ENCODE data around the gene MAML3. TPM values are rescaled to one million over a fixed set of nuclear protein-coding genes. Genes with fewer than 3 reads are reported as not detected.

Gene MAML3
- total and polyA plus RNA-seq, 2 experiments from 2014 or later: 4.1 to 11.2 TPM

GRCh38 chr4:140099983-140100382 lies 54.0 kb downstream of the MAML3 start:
- H4K20me1 ChIP-seq (ENCODE audit: insufficient read depth, poor library complexity, severe bottlenecking): no peaks in the 10 kb centered on the region
- H3K79me2 ChIP-seq: peaks cover 66% of the 10 kb centered on the region
- WGBS (ENCODE audit: low lambda C conversion rate, missing lambda C conversion rate): 67% methylated on average over 7 of the region's 7 CpGs
- no peak overlapping the region for H3K4me3 ChIP-seq
- no peaks in the 10 kb centered on the region for H3K27me3 ChIP-seq
- DNase-seq (ENCODE audit: low spot score): no peak
- peaks cover 41% of the 10 kb centered on the region for H3K4me1 ChIP-seq (ENCODE audit: insufficient read depth)
- TF ChIP-seq EZH2 (IDR thresholded peaks at IDR 0.05; ENCODE audit: borderline replicate concordance): no peak
- TF ChIP-seq CTCF (IDR thresholded peaks at IDR 0.05; ENCODE audit: poor library complexity): no peak
- TF ChIP-seq EZH2phosphoT487 (IDR thresholded peaks at IDR 0.05; ENCODE audit: low read depth, severe bottlenecking, unreplicated experiment): no peak
- H2AFZ ChIP-seq: no peak overlapping the region
- no peaks in the 10 kb centered on the region for H3K9me2 ChIP-seq (replicated peaks; ENCODE audit: insufficient read depth)
- no peaks in the 10 kb centered on the region for H3K36me3 ChIP-seq (replicated peaks; ENCODE audit: insufficient read depth, low read depth)
- H3K9me3 ChIP-seq (ENCODE audit: low read depth): no peaks in the 10 kb centered on the region
- no peak overlapping the region for H3K4me2 ChIP-seq
- no peak overlapping the region for H3K27ac ChIP-seq

- Histone ChIP-seq H3K9me3 (ENCODE audit: low read depth) (no peaks in the 10 kb centered on the region), H3K79me2 (peaks cover 74% of the 10 kb centered on the region), H2AFZ (no peak overlapping the region), H3K4me2 (peak overlapping the region; percentile 44), H3K27ac (peak overlapping the region; percentile 20), H3K27me3 (no peaks in the 10 kb centered on the region), H3K4me1 (ENCODE audit: insufficient read depth) (peaks cover 55% of the 10 kb centered on the region), H3K36me3 (replicated peaks; ENCODE audit: insufficient read depth, low read depth) (no peaks in the 10 kb centered on the region), H3K4me3 (no peak overlapping the region), H3K9me2 (replicated peaks; ENCODE audit: insufficient read depth) (no peaks in the 10 kb centered on the region), H4K20me1 (ENCODE audit: insufficient read depth, poor library complexity, severe bottlenecking) (no peaks in the 10 kb centered on the region)
- no peak for DNase-seq (ENCODE audit: low spot score)
- TF ChIP-seq CTCF (IDR thresholded peaks at IDR 0.05; ENCODE audit: poor library complexity) (no peak), EZH2phosphoT487 (IDR thresholded peaks at IDR 0.05; ENCODE audit: low read depth, severe bottlenecking, unreplicated experiment) (no peak), EZH2 (IDR thresholded peaks at IDR 0.05; ENCODE audit: borderline replicate concordance) (no peak)
- 78% methylated on average over 7 of the region's 7 CpGs for WGBS (ENCODE audit: low lambda C conversion rate, missing lambda C conversion rate)
These were observed 55.4 kb downstream of the MAML3 start for GRCh38 chr4:140098455-140099160.

- no peak for DNase-seq (ENCODE audit: low spot score)
- Histone ChIP-seq H2AFZ (no peak overlapping the region), H3K4me2 (peak overlapping the region; percentile 7), H3K9me3 (ENCODE audit: low read depth) (no peaks in the 10 kb centered on the region), H3K4me1 (ENCODE audit: insufficient read depth) (peaks cover 63% of the 10 kb centered on the region), H3K36me3 (replicated peaks; ENCODE audit: insufficient read depth, low read depth) (no peaks in the 10 kb centered on the region), H3K79me2 (peaks cover 67% of the 10 kb centered on the region), H3K27me3 (no peaks in the 10 kb centered on the region), H4K20me1 (ENCODE audit: insufficient read depth, poor library complexity, severe bottlenecking) (no peaks in the 10 kb centered on the region), H3K9me2 (replicated peaks; ENCODE audit: insufficient read depth) (no peaks in the 10 kb centered on the region), H3K4me3 (no peak overlapping the region), H3K27ac (peak overlapping the region; percentile 86)
- no peak for TF ChIP-seq EZH2 (IDR thresholded peaks at IDR 0.05; ENCODE audit: borderline replicate concordance)
- no peak for TF ChIP-seq EZH2phosphoT487 (IDR thresholded peaks at IDR 0.05; ENCODE audit: low read depth, severe bottlenecking, unreplicated experiment)
- no peak for TF ChIP-seq CTCF (IDR thresholded peaks at IDR 0.05; ENCODE audit: poor library complexity)
- 70% methylated on average over 4 of the region's 4 CpGs for WGBS (ENCODE audit: low lambda C conversion rate, missing lambda C conversion rate)
These were observed 56.4 kb downstream of the MAML3 start for GRCh38 chr4:140097572-140097971.

Measured in hepatocyte (in vitro differentiated cells).